NCI-H146 (cell line): ENCODE data around the gene KDM4B.

ENCODE experiments used
- DNase-seq: peaks from one replicate; lab custom pipeline; 2025; lab: John Stamatoyannopoulos, UW

Gene KDM4B

GRCh38 chr19:5035105-5035761, 66.3 kb downstream of the KDM4B start:
- no peak for DNase-seq

- no peak for DNase-seq
Observed at GRCh38 chr19:5035793-5036697, 67.1 kb downstream of the KDM4B start.

- no peak for DNase-seq
Observed at GRCh38 chr19:5036698-5037563, 68.0 kb downstream of the KDM4B start.

- DNase-seq, result no peak
Observed at GRCh38 chr19:5037936-5038335, 69.0 kb downstream of the KDM4B start.

- DNase-seq, result no peak
Observed at GRCh38 chr19:5038631-5039271, 69.8 kb downstream of the KDM4B start.

- no peak for DNase-seq
Observed at GRCh38 chr19:5039642-5040543, 71.0 kb downstream of the KDM4B start.

GRCh38 chr19:5040544-5041167, 71.7 kb downstream of the KDM4B start:
- no peak for DNase-seq

- DNase-seq, result no peak
Observed at GRCh38 chr19:5041168-5041912, 72.4 kb downstream of the KDM4B start.

- no peak for DNase-seq
Observed at GRCh38 chr19:5041913-5042187, 72.9 kb downstream of the KDM4B start.

GRCh38 chr19:5042556-5042955, 73.6 kb downstream of the KDM4B start:
- DNase-seq, result no peak

- DNase-seq, result no peak
Observed at GRCh38 chr19:5045029-5045428, 76.1 kb downstream of the KDM4B start.

- no peak for DNase-seq
Observed at GRCh38 chr19:5045956-5046338, 77.0 kb downstream of the KDM4B start.

GRCh38 chr19:5046339-5047039, 77.6 kb downstream of the KDM4B start:
- DNase-seq, result peak; percentile 93

- DNase-seq, result no peak
Observed at GRCh38 chr19:5047251-5047935, 78.5 kb downstream of the KDM4B start.

GRCh38 chr19:5048091-5048726, 79.3 kb downstream of the KDM4B start:
- peak; percentile 35 for DNase-seq

- DNase-seq, result no peak
Observed at GRCh38 chr19:5048727-5049553, 80.0 kb downstream of the KDM4B start.

- DNase-seq, result no peak
Observed at GRCh38 chr19:5049561-5049960, 80.6 kb downstream of the KDM4B start.
